HG03571 (cell line): ENCODE results near the gene TADA3.

Experiments used
- ATAC-seq: cut with Tn5 transposase; IDR thresholded peaks from one replicate; pipeline ENCODE4 v1.9.1; 2021; ENCODE audit not compliant: unreplicated experiment

TADA3 gene

GRCh38 chr3:9730657-9731205 lies 61.5 kb downstream of the TADA3 start:
- ATAC-seq = peak; percentile 20
